GM18517 (cell line): ENCODE results near the gene PRKAR2B.
"Not testable (repeated sequence)": the region's sequence is repeated elsewhere in the genome, so short reads cannot be mapped to it uniquely, and the experiment has no call there.

Experiments
- ATAC-seq: cut with Tn5 transposase; IDR thresholded peaks from one replicate; pipeline ENCODE4 v1.9.1; 2021; ENCODE audit warnings: mild to moderate bottlenecking, moderate library complexity; ENCODE audit not compliant: unreplicated experiment

PRKAR2B gene

DNA sequence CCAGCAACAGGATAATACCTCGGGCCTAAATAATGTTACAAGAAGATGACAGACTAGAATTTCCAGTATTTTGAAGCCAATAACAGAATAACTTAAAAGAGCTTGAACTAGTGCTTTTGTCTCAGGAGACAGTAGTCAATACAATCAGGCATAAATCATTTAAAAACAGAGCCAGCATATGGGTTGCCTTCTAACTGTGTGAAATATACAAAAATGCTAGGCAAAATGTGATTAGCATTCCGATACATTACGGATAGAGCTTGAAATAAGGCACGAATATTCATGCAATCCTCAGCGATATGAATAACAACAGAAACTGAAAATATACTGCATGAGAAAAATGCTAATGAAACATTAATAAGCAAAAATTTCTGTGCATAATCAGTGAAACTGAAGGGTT is 18.3 kb upstream of the PRKAR2B start:
- no peak for ATAC-seq

DNA sequence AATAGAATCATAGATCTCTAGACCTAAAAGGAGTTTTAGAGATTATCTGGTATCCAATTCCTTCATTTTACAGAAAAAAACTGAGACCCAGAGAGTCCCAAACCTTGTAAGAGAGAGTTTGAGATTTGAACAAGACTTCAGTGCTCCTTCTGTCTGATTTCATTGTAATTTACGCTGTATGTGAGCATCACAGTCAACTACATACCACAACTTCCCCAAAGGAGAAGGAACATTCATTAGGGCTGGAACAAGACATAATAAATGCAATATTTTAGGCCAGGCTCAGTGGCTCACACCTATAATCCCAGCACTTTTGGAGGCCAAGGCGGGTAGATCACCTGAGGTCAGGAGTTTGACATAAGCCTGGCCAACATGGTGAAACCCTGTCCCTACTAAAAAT is 17.3 kb upstream of the PRKAR2B start:
- ATAC-seq: no peak

DNA sequence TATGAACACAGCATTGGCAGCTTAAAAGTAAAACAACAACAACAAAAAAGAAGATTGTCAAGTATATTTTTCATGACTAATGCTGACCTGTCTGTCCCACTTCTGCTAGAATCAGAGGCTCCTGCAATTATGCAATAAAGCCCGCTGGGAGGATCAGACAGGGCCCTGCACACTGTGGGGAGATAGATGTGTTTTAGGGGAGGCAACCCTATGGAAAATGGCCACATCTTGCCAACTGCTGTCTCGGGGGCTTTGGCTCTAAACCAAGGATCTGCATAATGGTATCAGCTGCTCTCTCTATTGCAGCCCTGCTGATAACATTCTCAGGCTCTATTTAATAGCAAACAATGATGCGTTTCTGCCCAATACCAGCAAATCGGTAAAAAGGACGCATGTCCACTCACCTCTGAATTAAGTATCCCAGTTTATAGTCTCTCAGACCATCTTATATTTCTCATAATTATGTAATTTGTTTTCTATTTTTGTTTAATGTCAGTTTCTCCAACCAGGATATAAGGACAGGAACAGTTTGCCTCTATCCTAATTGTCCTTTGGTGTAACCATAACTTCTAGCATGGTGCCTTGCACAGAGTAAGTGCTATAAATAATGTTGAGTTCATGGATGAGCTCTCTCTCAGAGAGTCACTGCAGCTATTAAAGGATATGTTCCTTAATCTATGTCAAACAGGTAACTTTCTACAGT is 15.3 kb upstream of the PRKAR2B start:
- ATAC-seq: no peak

DNA sequence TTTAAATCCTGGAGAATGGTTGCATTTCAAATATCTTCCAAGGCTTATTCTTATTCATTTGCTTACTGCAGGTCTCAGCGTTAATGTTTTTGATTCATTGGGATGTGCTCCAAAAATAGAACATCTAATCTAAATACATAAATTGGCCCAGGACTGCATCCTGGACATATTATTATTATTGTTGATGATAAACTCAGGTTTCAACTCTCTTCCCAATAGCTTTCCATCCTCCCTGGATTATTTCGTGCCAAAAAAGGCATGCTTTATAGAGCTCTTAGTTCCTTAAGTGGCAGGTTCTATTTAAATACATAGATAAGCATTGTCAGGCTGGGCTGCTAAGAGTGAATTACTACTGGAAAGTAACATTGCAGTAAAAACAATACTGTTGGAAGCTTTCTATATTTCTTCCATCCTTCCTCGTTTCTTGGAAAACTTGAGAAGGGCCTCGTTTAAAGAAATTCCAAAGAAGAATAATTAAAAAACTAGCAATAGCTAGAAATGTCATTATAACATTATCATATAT is 14.7 kb upstream of the PRKAR2B start:
- ATAC-seq: no peak

DNA sequence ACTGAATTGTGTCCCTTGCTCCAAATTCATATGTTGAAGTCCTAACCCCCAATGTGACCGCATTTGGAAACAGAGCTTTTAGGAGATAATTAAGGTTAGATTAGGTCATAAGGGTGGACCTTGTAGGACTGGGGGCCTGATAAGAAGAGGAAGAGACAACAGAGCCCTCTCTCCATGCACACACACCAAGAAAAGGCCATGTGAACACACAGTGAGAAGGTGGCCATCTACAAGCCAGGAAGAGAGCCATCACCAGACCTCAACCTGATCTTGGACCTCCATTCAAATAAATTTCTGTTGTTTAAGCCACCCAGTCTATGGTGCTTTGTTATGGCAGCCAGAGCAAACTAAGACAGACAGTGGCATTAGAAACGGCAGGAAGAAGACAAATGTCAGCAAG is 12.5 kb upstream of the PRKAR2B start:
- no peak for ATAC-seq

DNA sequence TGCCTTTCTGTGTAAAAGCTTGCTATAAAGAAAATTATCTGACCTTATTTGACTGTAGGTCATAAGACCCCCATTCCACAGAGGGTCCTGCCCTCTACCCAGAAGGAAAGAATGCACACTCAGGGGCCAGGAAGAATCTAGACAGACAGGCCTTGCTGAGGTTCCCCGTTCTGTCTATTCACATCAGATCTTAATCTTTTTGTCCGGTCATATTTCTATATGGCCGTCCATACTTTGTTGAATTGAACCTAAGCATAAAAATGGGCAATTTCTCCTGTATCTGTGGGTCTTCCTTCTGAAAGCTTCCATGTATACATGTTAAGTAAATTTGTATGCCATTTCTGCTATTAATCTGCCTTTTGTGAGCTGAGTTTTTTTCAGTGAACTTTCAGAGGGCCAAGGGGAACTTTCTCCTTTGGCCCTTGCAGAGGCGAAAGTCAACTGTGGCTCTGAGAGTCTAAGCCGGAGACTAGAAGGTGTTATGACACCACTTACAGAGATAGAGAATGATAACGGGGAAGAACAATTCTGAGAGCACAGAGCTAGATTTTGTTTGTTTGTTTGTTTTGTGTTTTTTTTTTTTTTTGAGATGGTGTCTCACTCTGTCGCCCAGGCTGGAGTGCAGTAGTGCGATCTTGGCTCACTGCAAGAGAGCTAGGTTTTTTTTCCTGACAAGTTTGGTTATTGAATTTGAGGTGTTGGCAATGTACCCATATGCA is 11.6 kb upstream of the PRKAR2B start:
- no peak for ATAC-seq

DNA sequence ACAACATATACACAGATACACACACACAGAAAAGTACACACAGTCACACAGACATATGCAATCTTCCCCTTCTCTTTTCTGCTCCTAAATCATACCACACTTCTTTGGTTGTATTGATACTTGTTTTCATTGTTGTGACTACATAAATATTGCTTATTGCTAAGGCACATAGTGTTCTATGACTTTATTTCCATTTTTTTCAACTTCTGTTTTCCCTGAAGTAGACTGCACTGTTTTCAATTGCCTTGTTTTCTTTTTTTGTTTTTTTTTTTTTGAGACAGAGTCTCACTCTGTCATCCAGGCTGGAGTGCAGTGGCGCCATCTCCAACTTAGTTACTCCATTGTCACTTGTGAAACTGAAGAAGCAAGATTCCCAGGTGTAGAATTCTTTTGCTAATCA is 10.0 kb upstream of the PRKAR2B start:
- no peak for ATAC-seq

DNA sequence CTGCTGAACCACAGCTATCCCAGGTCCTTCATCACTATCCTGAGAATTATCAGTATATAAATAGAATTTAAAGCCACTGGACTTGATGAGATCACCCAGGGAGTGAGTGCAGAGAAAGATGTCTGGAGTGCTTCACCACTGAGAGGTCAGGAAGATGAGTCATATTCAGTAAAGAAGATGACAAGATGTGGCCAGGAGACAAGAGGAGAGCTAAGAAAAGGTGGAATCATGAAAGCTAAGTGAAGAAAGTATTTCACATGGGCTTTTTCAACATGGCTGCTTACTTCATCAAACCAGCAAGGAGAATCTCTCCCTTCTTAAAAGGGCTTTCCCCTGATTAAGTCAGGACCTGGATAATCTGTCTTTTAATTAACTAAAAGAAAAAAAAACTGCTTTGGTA is 9.1 kb upstream of the PRKAR2B start:
- no peak for ATAC-seq

DNA sequence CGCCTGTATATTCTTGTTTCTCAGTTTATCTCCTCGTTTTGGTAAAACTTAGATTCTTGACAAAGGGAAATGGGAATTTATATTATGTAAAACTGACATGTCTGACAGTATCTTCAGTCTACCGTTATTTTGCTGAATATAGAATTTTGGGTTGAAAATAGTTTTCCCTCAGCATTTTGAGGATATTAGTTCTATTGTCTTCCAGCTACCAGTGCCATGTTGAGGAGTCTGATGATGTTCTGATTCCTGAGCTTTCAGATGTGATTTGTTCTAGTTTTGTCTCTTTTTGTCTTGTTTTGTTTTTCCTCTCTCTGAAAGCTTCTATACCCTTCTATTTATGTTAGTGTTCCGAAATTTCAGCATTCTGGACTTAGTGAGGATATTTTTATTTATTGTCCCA is 8.0 kb upstream of the PRKAR2B start:
- ATAC-seq: no peak

DNA sequence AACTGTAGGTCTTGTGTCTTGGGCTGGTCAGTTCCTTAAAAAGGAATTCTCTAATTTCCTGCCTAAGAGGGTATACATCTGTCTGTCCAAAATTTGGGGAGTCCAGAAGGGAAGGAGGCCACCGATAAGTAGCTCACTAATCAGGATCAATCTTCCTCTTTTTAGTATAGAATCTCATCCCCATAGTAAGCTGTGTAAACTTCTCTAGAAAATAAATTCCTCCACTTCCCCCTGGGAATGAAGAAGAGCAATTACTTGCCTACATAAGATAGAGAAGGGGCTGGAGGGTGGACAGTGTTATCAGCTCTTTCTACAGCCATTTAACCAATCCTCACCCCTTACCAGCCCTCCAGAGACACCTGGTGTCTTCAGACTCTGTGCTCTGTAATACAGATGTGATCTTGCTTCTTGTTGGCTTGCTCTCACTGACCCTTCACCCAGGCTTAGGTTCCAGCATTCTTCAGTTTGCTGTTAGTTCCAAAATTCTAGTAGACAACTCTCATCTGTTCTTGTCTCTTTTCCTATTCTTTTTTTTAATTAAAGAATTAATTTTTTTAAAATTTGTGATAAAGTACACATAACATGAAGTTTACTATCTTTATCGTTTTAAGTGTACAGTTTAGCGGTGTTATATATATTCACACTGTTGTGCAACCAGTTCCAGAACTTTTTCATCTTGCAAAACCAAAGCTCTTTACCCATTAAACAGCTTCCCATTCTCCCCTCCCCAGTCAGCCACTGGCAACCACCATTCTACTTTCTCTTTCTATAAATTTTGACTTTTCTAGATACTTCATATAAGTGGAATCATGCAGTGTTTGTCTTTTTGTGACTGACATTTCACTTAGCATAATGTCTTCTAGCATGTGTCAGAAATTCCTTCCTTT is 6.5 kb upstream of the PRKAR2B start:
- no peak for ATAC-seq

DNA sequence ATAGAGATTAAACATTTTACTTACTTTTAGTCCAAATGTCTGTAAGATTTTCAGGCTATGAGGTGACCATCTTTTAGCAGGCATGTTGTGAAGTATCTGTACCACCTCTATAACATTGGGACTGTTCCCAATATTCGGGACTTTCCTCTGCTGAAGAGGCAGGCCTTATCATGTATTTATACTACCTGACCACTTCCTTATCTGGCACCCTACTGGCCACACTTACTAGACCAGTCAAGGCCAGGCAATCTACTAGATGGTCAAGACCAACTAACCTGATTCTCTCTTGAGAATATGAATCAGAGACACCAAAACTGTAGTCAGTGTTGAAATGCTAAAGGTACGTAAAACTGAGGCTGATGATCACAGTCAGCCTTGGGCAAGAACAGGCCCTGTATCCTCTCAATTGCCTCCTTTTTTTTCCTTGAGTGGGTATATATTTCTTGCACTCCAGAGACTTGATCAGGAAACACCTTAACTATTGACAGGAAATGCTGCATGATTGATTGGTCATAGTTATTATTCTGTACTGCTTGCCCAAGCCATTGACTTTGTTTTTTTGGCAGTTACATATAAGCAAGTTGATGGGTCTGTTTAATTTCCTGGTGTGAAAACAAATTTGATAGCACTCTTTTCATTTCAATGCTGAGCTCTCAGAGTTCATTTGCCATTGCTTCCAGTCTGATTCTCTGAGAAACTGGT is 5.2 kb upstream of the PRKAR2B start:
- no peak for ATAC-seq

DNA sequence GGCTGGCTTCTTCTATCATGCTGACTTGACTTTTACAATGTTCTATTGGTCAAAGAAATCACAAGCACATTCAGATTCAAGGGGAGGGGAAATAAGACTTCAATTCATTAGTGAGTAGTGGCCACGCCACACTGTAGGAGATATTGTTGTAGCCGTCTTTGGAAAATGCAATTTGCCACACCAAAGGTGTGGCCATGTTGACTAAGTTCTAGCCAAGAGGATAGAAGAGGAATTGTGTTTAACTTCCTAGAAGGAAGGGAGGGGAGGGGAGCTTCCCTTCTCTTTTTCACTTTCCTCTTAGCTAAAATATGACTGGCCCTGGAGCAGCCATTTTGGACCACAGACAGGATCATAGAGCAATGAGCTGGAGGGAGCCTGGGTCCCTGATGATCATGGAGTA is 3.4 kb upstream of the PRKAR2B start:
- no peak for ATAC-seq

DNA sequence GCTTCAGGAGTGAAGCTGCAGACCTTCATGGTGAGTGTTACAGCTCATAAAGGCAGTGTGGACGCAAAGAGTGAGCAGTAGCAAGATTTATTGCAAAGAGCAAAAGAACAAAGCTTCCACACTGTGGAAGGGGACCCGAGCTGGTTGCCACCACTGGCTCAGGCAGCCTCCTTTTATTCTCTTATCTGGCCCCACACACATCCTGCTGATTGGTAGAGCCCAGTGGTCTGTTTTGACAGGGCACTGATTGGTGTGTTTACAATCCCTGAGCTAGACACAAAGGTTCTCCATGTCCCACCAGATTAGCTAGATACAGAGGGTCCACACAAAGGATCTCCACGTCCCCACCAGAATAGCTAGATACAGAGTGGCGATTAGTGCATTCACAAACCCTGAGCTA is 2.7 kb upstream of the PRKAR2B start:
- not testable (repeated sequence) for ATAC-seq

DNA sequence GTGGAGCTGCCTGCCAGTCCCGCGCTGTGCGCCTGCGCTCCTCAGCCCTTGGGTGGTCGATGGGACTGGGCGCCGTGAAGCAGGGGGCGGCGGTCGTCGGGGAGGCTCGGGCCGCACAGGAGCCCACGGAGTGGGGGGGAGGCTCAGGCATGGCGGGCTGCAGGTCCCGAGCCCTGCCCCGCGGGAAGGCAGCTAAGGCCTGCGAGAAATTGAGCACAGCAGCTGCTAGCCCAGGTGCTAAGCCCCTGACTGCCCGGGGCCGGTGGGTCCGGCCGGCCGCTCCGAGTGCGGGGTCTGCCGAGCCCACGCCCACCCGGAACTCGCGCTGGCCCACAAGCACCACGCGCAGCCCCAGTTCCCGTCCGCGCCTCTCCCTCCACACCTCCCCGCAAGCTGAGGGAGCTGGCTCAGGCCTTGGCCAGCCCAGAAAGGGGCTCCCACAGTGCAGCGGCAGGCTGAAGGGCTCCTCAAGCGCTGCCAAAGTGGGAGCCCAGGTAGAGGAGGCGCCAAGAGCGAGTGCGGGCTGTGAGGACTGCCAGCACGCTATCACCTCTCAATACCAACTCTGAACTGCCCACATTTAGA is 2.1 kb upstream of the PRKAR2B start:
- ATAC-seq: not testable (repeated sequence)

DNA sequence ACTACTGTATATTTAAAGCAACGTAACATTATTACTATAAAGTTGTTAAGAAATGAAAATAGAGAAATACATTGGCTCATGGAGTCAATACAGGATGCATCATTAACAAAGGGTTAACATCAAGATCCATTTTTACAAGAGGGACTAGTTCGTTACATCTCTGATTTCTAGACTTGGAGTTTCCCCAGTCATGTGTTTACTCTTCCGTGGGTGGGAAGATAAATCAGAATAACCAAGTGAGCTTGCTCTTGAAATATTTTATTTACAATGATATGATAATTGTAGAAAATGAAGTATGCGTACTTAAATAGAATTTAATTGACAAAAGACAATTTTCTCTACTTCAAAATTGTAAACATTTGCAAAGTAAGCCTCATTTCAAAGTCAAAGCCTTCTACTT is 1.0 kb upstream of the PRKAR2B start:
- no peak for ATAC-seq

DNA sequence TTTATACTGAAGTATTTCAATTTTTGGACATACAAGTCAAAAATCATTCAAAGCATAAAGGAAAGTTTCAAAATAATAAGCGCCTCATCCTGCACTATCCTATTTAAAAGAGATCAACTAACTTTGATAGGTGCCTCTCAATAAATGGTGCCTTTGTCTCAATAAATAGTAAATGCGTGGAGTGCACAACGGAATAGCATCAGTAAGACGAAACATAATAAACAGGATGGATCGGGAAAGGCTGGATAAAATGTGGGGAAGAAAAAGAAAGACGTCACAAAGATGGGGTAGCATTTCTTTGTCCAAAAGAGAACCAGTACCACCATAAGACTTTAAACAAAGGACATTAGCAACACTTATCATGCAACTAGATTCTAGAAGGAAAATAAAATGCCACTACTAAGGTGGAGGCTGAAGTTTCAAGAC is 571 bp upstream of the PRKAR2B start:
- ATAC-seq: no peak

DNA sequence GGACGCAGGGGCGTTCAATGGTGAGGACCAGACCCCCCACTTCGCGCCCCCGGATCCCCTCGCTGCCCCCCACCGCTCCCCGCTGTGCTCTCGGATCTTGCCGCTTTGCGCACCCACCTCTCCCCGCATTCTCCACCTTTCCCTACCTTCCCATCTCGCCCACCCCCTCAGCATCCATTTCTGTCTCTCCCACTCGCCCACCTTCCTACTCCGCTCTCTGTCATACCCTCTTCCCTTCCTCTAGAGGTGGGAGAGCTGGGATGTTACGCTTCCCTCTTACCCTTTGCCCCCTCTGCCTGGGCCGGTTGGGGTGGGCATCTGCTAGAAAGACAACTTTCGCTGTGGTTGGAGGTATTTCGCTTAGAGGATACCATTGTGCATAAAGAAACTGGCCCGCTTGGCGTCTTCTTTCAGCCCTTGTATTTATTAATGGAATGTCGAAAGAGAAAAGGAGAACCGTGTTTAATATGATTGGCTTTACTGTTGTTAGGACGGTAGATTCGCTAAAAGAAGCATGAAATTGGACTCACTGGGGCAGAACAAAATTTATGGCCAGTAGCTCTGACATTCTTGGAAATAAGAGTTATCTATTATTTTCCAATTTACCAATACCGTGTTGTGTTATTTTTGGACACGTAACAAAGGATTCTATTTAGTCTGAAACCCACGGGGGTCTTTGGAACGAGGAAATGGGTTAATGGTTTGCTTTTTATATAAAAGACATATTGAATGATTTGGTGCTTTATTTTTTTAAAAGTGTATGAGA is 873 bp downstream of the PRKAR2B start:
- ATAC-seq: no peak

DNA sequence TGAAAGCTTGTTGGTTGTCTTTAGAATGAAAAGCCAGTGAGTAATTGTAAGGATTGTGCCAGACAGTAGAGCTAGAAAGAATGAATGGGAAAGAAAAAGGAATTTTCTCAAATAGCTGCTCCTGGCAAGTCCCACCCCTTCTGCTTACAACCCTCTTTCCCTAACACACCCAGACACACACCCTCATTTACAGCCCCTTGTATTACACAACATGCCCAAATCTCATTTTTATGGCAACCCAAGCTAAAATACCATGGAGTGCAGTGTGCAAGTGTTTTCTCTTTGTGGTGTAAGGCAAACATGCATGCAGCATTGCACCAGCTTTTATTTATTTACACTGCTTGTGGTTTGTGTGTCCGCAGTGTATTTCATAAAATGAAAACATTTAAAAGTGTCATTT is 1.5 kb downstream of the PRKAR2B start:
- ATAC-seq: no peak

DNA sequence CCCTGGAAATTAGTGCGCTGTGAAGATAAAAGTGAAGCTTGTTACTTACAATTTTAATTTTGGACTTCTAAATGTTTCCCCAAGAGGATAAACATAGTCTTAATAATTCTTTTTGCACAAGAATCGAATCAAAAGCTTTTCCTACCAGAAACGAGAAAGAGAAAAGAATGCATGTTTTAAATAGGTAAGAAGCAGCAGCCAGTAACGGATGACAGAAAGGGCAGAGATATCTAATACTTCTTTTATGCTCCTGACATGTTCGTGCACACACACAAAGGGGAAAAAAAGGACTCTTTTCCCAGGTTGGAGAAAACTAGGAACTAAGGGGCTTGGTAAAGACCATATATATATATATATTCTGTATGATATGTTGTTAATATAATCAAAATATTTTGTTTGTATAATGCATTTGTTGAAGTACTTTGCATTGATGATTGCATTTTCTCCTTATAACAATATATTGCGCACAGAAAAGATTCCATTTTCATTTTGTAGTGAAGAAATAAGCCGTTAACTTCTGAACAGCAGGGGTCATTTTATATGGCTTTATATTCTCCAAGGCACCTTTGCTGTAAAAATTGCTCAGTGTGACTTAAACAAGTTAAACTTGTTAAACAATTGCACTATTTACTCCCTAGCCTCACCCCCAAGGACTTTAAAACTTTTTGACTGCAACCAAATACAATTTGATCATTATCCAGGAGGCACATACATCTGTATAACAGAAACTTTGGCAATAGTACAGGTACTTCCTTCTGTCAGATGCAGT is 2.2 kb downstream of the PRKAR2B start:
- no peak for ATAC-seq
